Measurements from ENCODE around the gene ZNRF4.
"Not testable (repeated sequence)": the region's sequence is repeated elsewhere in the genome, so short reads cannot be mapped to it uniquely, and the experiment has no call there.

Gene ZNRF4

GRCh38 chr19:5434351-5434917, 20.8 kb upstream of the ZNRF4 start:
- H3K36me3 Mint-ChIP-seq (ENCODE audit: low read depth): no peaks in the 10 kb centered on the region
- DNase-seq (ENCODE audit: low spot score): no peak
- H3K27me3 Mint-ChIP-seq (ENCODE audit: low read depth): peaks cover 11% of the 10 kb centered on the region
- H3K4me1 Mint-ChIP-seq (ENCODE audit: low read depth): no peaks in the 10 kb centered on the region
- H3K4me3 Mint-ChIP-seq: no peak overlapping the region
- H3K9me3 Mint-ChIP-seq: peaks cover 5% of the 10 kb centered on the region
- H3K27ac Mint-ChIP-seq: no peak overlapping the region

GRCh38 chr19:5434970-5435641, 20.1 kb upstream of the ZNRF4 start:
- no peak overlapping the region for H3K4me3 Mint-ChIP-seq
- peak; percentile 13 for DNase-seq (ENCODE audit: low spot score)

DNA sequence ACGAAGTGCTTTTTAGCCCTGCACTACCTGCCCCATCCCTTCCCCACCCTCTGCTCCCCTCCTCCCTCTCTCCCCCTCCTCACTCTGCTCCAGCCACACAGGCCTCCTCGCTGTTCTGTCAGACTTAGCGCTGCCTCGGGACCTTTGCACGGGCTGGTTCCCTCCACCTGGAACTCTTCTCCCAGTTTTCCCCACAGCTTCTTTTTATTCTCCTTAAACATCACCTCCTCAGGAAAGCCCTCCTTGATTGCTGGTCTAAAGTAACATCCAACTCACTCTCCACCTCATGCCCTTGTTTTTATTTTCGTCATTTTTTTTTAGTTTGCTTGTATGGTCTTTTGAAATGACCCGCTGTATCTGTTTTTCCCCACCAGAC, 19.6 kb upstream of the ZNRF4 start:
- Mint-ChIP-seq H3K36me3 (ENCODE audit: low read depth) (no peaks in the 10 kb centered on the region), H3K4me1 (ENCODE audit: low read depth) (no peaks in the 10 kb centered on the region), H3K27ac (no peak overlapping the region), H3K4me3 (no peak overlapping the region), H3K9me3 (peaks cover 5% of the 10 kb centered on the region), H3K27me3 (ENCODE audit: low read depth) (peaks cover 11% of the 10 kb centered on the region)
- no peak for DNase-seq (ENCODE audit: low spot score)

More at GRCh38 chr19:5434970-5435641, 20.1 kb upstream of the ZNRF4 start:
- H3K27me3 Mint-ChIP-seq (ENCODE audit: low read depth): peaks cover 11% of the 10 kb centered on the region
- H3K27ac Mint-ChIP-seq: no peak overlapping the region
- peaks cover 5% of the 10 kb centered on the region for H3K9me3 Mint-ChIP-seq
- no peaks in the 10 kb centered on the region for H3K4me1 Mint-ChIP-seq (ENCODE audit: low read depth)
- H3K36me3 Mint-ChIP-seq (ENCODE audit: low read depth): no peaks in the 10 kb centered on the region

DNA sequence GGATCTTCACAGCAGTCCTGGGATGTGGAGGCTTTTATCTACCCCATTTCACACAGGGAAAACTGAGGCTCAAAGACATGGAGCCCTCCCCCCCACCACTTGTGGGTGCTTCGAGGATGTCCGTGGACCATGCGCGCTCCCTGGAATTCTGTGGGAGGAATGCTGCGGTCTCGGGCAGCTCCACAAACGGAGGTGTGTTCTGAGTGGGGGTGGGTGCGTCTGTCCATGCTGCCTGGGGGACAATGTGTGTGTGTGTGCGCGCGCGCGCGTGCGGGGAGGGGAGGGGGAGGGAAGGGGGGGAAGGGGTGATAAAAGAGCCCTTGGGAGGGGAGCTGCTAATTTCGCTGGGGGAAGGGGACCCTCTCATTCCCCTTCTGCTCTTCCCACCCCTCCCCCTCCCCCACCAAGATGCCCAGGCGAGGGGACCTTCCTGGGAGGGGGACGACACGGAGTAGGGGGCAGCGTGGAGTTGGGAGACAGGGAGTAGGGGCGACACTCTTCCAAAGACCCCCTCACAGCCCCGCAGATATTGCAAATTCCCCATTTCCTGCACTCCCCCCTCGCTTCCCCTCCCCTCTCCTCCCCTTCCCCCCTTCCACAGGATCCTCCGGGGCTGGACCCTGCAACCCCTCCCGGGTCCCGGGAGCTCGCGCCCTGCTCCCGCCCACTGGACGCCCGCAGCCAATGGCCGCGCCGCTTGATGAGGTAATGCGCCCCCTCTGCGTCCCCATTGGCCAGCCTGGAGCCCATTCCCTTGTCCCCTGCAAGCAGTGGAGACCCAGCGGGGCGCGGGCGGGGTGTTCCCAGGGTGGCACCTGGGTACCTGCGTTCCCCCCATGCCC, 18.9 kb upstream of the ZNRF4 start:
- Mint-ChIP-seq H3K9me3 (peaks cover 5% of the 10 kb centered on the region), H3K27ac (no peak overlapping the region), H3K4me3 (no peak overlapping the region), H3K4me1 (ENCODE audit: low read depth) (no peaks in the 10 kb centered on the region), H3K36me3 (ENCODE audit: low read depth) (no peaks in the 10 kb centered on the region), H3K27me3 (ENCODE audit: low read depth) (peaks cover 11% of the 10 kb centered on the region)
- DNase-seq (ENCODE audit: low spot score): no peak

DNA sequence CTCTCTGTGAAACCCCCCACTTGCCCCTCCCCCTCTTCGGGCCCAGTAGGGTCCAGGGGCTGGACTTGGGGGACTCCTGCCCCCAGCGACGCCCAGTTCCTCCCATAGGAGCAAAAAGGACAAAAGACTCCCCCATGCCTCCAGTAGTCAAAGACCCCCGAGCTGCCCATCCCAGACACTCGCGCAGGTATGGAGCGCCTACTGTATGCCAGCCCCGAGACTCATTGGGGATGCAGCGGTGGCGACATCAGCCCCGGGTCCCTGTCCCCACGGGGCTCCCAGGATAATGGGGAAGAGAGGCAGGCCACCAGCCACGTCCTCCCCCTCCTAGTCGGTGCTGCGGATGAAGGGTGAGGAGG, 18.3 kb upstream of the ZNRF4 start:
- Mint-ChIP-seq H3K9me3 (peaks cover 5% of the 10 kb centered on the region), H3K4me1 (ENCODE audit: low read depth) (no peaks in the 10 kb centered on the region), H3K27me3 (ENCODE audit: low read depth) (peaks cover 11% of the 10 kb centered on the region), H3K36me3 (ENCODE audit: low read depth) (no peaks in the 10 kb centered on the region), H3K4me3 (no peak overlapping the region), H3K27ac (no peak overlapping the region)
- DNase-seq (ENCODE audit: low spot score): no peak

DNA sequence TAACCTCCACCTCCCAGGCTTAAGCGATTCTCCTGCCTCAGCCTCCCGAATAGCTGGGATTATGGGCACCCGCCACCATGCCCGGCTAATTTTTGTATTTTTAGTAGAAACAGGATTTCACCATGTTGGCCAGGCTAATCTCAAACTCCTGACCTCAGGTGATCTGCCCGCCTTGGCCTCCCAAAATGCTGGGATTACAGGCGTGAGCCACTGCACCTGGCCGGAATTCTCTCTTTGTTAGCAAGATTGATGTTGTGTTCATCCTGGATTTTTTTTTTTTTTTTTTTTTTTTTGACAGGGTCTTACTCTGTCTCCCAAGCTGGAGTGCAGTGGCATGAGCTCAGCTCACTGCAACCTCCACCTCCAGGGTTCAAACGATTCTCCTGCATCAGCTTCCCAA, 16.5 kb upstream of the ZNRF4 start:
- not testable (repeated sequence) for H3K4me3 Mint-ChIP-seq; H3K27ac Mint-ChIP-seq; DNase-seq (ENCODE audit: low spot score); H3K9me3 Mint-ChIP-seq; H3K4me1 Mint-ChIP-seq (ENCODE audit: low read depth); H3K36me3 Mint-ChIP-seq (ENCODE audit: low read depth)
- H3K27me3 Mint-ChIP-seq (ENCODE audit: low read depth): peaks cover 11% of the 10 kb centered on the region

DNA sequence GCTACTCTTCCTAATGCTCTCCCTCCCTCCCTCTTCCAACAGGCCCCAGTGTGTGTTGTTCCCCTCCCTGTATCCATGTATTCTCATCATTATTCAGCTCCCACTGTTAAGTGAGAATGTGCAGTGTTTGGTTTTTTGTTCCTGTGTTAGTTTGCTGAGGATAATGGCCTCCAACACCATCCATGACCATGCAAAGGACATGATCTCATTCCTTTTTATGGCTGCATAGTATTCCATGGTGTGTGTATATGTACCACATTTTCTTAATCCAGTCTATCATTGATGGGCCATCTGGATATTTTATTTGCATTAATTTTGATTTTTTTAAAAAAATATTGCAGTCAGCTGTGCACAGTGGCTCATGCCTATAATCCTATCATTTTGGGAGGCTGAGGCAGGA, 15.8 kb upstream of the ZNRF4 start:
- DNase-seq (ENCODE audit: low spot score): no peak
- H3K27me3 Mint-ChIP-seq (ENCODE audit: low read depth): peaks cover 8% of the 10 kb centered on the region
- no peaks in the 10 kb centered on the region for H3K36me3 Mint-ChIP-seq (ENCODE audit: low read depth)
- no peaks in the 10 kb centered on the region for H3K9me3 Mint-ChIP-seq
- H3K4me3 Mint-ChIP-seq: no peak overlapping the region
- H3K4me1 Mint-ChIP-seq (ENCODE audit: low read depth): no peaks in the 10 kb centered on the region
- H3K27ac Mint-ChIP-seq: no peak overlapping the region

- Mint-ChIP-seq H3K4me1 (ENCODE audit: low read depth) (no peaks in the 10 kb centered on the region), H3K36me3 (ENCODE audit: low read depth) (no peaks in the 10 kb centered on the region), H3K4me3 (no peak overlapping the region), H3K27me3 (ENCODE audit: low read depth) (peaks cover 8% of the 10 kb centered on the region), H3K9me3 (no peaks in the 10 kb centered on the region), H3K27ac (no peak overlapping the region)
- no peak for DNase-seq (ENCODE audit: low spot score)
Measured at GRCh38 chr19:5440299-5440698, 14.9 kb upstream of the ZNRF4 start.

DNA sequence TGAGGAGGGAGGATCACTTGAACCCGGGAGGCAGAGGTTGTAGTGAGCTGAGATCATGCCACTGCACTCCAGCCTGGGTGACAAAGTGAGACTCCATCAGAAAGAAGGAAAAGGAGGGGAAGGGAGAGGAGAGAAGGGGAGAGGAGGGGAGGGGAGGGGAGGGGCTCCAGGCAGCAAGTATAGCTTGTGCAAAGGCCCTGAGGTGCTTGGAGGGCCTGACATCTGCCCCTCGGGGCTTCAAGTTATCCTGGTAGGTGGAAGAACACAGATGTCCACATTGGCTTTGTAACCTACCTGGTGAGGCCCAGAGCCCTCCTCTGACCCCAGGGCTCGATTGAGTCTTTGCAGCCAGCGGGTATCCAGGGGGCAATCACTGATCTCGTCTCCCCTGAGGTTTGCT, 11.5 kb upstream of the ZNRF4 start:
- H3K4me1 Mint-ChIP-seq (ENCODE audit: low read depth): no peaks in the 10 kb centered on the region
- no peaks in the 10 kb centered on the region for H3K27me3 Mint-ChIP-seq (ENCODE audit: low read depth)
- no peak overlapping the region for H3K27ac Mint-ChIP-seq
- H3K36me3 Mint-ChIP-seq (ENCODE audit: low read depth): no peaks in the 10 kb centered on the region
- H3K9me3 Mint-ChIP-seq: no peaks in the 10 kb centered on the region
- H3K4me3 Mint-ChIP-seq: no peak overlapping the region
- DNase-seq (ENCODE audit: low spot score): no peak

- DNase-seq (ENCODE audit: low spot score): no peak
- Mint-ChIP-seq H3K36me3 (ENCODE audit: low read depth) (no peaks in the 10 kb centered on the region), H3K4me3 (no peak overlapping the region), H3K9me3 (no peaks in the 10 kb centered on the region), H3K27ac (no peak overlapping the region), H3K4me1 (ENCODE audit: low read depth) (no peaks in the 10 kb centered on the region), H3K27me3 (ENCODE audit: low read depth) (no peaks in the 10 kb centered on the region)
Measured at GRCh38 chr19:5444431-5444830, 10.8 kb upstream of the ZNRF4 start.

- no peaks in the 10 kb centered on the region for H3K9me3 Mint-ChIP-seq
- no peak for DNase-seq (ENCODE audit: low spot score)
- H3K27me3 Mint-ChIP-seq (ENCODE audit: low read depth): no peaks in the 10 kb centered on the region
- H3K4me1 Mint-ChIP-seq (ENCODE audit: low read depth): no peaks in the 10 kb centered on the region
- H3K36me3 Mint-ChIP-seq (ENCODE audit: low read depth): no peaks in the 10 kb centered on the region
- no peak overlapping the region for H3K4me3 Mint-ChIP-seq
- H3K27ac Mint-ChIP-seq: no peak overlapping the region
Measured at GRCh38 chr19:5445071-5445470, 10.1 kb upstream of the ZNRF4 start.

GRCh38 chr19:5445561-5446055, 9.6 kb upstream of the ZNRF4 start:
- Mint-ChIP-seq H3K36me3 (ENCODE audit: low read depth) (no peaks in the 10 kb centered on the region), H3K27ac (no peak overlapping the region), H3K4me1 (ENCODE audit: low read depth) (no peaks in the 10 kb centered on the region), H3K4me3 (no peak overlapping the region), H3K9me3 (no peaks in the 10 kb centered on the region), H3K27me3 (ENCODE audit: low read depth) (no peaks in the 10 kb centered on the region)
- no peak for DNase-seq (ENCODE audit: low spot score)

DNA sequence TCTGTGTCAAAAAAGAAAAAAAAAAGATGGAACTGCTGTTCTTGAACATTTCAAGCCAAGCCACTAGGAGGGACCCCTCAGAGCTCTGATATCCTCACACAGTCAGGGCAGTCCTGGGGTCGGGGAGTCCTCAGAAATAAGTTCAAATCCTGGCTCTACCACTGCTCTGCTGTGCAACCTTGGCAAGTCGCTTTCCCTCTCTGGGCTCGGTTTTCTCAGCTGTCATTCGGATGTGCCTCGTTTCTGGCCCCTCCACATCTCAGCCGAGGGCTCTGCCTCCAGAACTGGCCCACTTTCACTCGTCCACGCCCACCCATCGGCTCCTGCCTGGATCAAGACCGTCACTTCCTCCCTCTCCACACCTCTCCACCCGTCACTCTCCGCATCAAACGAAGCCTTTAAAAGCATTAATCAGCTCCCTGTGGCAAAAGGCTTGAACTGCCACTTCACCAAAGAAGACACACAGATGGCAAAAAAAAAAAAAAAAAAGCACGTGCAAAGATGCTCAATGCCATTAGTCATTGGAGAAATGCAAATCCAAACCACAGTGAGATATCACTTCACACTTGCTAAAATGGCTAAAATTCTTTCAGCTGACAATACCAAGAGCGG, 7.4 kb upstream of the ZNRF4 start:
- H3K9me3 Mint-ChIP-seq: no peaks in the 10 kb centered on the region
- H3K4me1 Mint-ChIP-seq (ENCODE audit: low read depth): no peaks in the 10 kb centered on the region
- no peaks in the 10 kb centered on the region for H3K36me3 Mint-ChIP-seq (ENCODE audit: low read depth)
- H3K27ac Mint-ChIP-seq: no peak overlapping the region
- no peak for DNase-seq (ENCODE audit: low spot score)
- H3K27me3 Mint-ChIP-seq (ENCODE audit: low read depth): no peaks in the 10 kb centered on the region
- H3K4me3 Mint-ChIP-seq: no peak overlapping the region

- no peaks in the 10 kb centered on the region for H3K36me3 Mint-ChIP-seq (ENCODE audit: low read depth)
- H3K4me3 Mint-ChIP-seq: no peak overlapping the region
- DNase-seq (ENCODE audit: low spot score): no peak
- H3K27ac Mint-ChIP-seq: no peak overlapping the region
- H3K4me1 Mint-ChIP-seq (ENCODE audit: low read depth): no peaks in the 10 kb centered on the region
- no peaks in the 10 kb centered on the region for H3K27me3 Mint-ChIP-seq (ENCODE audit: low read depth)
- no peaks in the 10 kb centered on the region for H3K9me3 Mint-ChIP-seq
Measured at GRCh38 chr19:5448374-5448773, 6.8 kb upstream of the ZNRF4 start.
